DOHH2 (cell line): Measurements from ENCODE around the gene CD3E.

Experiments
- EZH2phosphoT487 ChIP-seq: fragments of 200-600 bp; sonication (generic); IDR thresholded peaks from 2 replicates; pipeline ENCODE4 v1.6.1; 2017; ENCODE audit warnings: borderline replicate concordance, mild to moderate bottlenecking, antibody characterized with exemption, low read length, moderate library complexity, mixed read lengths
- TF ChIP-seq, protein P1 (sequence below): fragments of 200-600 bp; sonication (generic); IDR thresholded peaks from one replicate; pipeline ENCODE4 v1.5.1; 2014; ENCODE audit warnings: antibody characterized with exemption, mild to moderate bottlenecking, low read depth, low read length; ENCODE audit not compliant: poor library complexity, severe bottlenecking

DNA sequence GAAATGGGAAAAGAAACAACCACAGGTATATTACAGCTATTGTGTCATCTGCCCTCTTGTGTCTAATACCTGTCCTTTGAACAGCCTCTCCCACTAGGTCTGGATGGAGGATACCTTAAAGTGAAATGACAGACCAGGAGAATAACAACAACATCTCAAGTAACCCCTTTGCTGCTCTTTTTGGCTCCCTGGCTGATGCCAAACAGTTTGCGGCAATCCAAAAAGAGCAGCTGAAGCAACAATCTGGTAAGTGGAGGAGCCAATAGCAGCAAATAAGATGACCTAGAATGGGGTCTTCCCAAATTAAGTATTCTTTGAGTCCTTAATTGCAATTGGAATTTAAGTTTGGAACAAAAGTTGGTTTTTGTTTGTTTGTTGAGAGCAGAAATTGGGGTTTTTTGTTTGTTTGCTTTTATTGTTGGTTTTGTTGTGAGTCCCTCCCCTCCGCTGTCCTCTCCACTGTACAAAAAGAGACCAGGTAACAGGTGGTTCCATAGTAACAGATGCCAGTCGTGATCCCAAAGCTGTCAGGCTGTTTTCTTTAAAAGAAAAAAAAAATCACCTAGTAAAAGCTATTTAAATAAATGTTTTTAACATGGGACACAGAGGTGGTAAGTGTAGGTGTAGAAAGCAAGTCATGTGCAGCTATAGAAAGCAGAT, 60.6 kb downstream of the CD3E start:
- TF ChIP-seq, protein P1, sequence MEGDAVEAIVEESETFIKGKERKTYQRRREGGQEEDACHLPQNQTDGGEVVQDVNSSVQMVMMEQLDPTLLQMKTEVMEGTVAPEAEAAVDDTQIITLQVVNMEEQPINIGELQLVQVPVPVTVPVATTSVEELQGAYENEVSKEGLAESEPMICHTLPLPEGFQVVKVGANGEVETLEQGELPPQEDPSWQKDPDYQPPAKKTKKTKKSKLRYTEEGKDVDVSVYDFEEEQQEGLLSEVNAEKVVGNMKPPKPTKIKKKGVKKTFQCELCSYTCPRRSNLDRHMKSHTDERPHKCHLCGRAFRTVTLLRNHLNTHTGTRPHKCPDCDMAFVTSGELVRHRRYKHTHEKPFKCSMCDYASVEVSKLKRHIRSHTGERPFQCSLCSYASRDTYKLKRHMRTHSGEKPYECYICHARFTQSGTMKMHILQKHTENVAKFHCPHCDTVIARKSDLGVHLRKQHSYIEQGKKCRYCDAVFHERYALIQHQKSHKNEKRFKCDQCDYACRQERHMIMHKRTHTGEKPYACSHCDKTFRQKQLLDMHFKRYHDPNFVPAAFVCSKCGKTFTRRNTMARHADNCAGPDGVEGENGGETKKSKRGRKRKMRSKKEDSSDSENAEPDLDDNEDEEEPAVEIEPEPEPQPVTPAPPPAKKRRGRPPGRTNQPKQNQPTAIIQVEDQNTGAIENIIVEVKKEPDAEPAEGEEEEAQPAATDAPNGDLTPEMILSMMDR, result no peak
- no peak for TF ChIP-seq EZH2phosphoT487
